Nephron progenitor cell (in vitro differentiated cells): ENCODE measurements around the gene DNAH17.

Source experiments
- DNase-seq: peaks from one replicate; pipeline ENCODE4 v3.0.0; 2021
- H3K27ac Mint-ChIP-seq: 2 replicates; pipeline ENCODE4 v1.8.0; 2021; ENCODE audit warnings: mild to moderate bottlenecking, moderate library complexity, mixed read lengths
- H3K27me3 Mint-ChIP-seq: 2 replicates; pipeline ENCODE4 v1.8.0; 2021; ENCODE audit warnings: mild to moderate bottlenecking, low read depth, mixed read lengths; ENCODE audit not compliant: poor library complexity
- H3K36me3 Mint-ChIP-seq: 2 replicates; pipeline ENCODE4 v1.8.0; 2021; ENCODE audit warnings: low read depth, mixed read lengths
- H3K4me1 Mint-ChIP-seq: 2 replicates; pipeline ENCODE4 v1.8.0; 2021; ENCODE audit warnings: mixed read lengths
- H3K4me3 Mint-ChIP-seq: 2 replicates; pipeline ENCODE4 v1.8.0; 2021; ENCODE audit warnings: mild to moderate bottlenecking, moderate library complexity, mixed read lengths
- H3K9me3 Mint-ChIP-seq: 2 replicates; pipeline ENCODE4 v1.8.0; 2021; ENCODE audit warnings: mild to moderate bottlenecking, moderate library complexity, mixed read lengths
- CTCF ChIP-seq: fragments of 200-600 bp; sonication (generic); IDR thresholded peaks from 2 replicates; pipeline ENCODE4 v1.5.0; 2021; ENCODE audit warnings: antibody characterized with exemption

DNAH17 gene

GRCh38 chr17:78573955-78574354 is 3.2 kb downstream of the DNAH17 start:
- DNase-seq, result no peak
- no peak for TF ChIP-seq CTCF
- H3K27ac Mint-ChIP-seq, result no peak overlapping the region
- H3K4me1 Mint-ChIP-seq, result peaks cover 16% of the 10 kb centered on the region
- H3K27me3 Mint-ChIP-seq, result peaks cover 8% of the 10 kb centered on the region
- H3K4me3 Mint-ChIP-seq, result no peak overlapping the region
- H3K36me3 Mint-ChIP-seq, result no peaks in the 10 kb centered on the region
- no peaks in the 10 kb centered on the region for H3K9me3 Mint-ChIP-seq

- Mint-ChIP-seq H3K9me3 (no peaks in the 10 kb centered on the region), H3K4me1 (peaks cover 30% of the 10 kb centered on the region), H3K36me3 (no peaks in the 10 kb centered on the region), H3K27me3 (peaks cover 6% of the 10 kb centered on the region), H3K27ac (no peak overlapping the region), H3K4me3 (no peak overlapping the region)
- no peak for TF ChIP-seq CTCF
- peak; percentile 30 for DNase-seq
Measured at GRCh38 chr17:78572239-78573205, 4.7 kb downstream of the DNAH17 start.

- no peak for TF ChIP-seq CTCF
- Mint-ChIP-seq H3K4me1 (peaks cover 42% of the 10 kb centered on the region), H3K27ac (no peak overlapping the region), H3K36me3 (no peaks in the 10 kb centered on the region), H3K9me3 (peaks cover 5% of the 10 kb centered on the region), H3K4me3 (no peak overlapping the region), H3K27me3 (peaks cover 12% of the 10 kb centered on the region)
- DNase-seq, result no peak
Measured at GRCh38 chr17:78571329-78571728, 5.9 kb downstream of the DNAH17 start.

- peaks cover 35% of the 10 kb centered on the region for H3K4me1 Mint-ChIP-seq
- H3K27ac Mint-ChIP-seq, result no peak overlapping the region
- no peak for DNase-seq
- H3K27me3 Mint-ChIP-seq, result peaks cover 34% of the 10 kb centered on the region
- no peak for TF ChIP-seq CTCF
- H3K36me3 Mint-ChIP-seq, result no peaks in the 10 kb centered on the region
- H3K9me3 Mint-ChIP-seq, result peaks cover 5% of the 10 kb centered on the region
- H3K4me3 Mint-ChIP-seq, result no peak overlapping the region
Measured at GRCh38 chr17:78568494-78569115, 8.6 kb downstream of the DNAH17 start.

- no peak overlapping the region for H3K27ac Mint-ChIP-seq
- peaks cover 5% of the 10 kb centered on the region for H3K9me3 Mint-ChIP-seq
- no peak for DNase-seq
- peaks cover 34% of the 10 kb centered on the region for H3K27me3 Mint-ChIP-seq
- no peaks in the 10 kb centered on the region for H3K36me3 Mint-ChIP-seq
- H3K4me1 Mint-ChIP-seq, result peaks cover 35% of the 10 kb centered on the region
- no peak overlapping the region for H3K4me3 Mint-ChIP-seq
- TF ChIP-seq CTCF, result no peak
Measured at GRCh38 chr17:78567991-78568390, 9.2 kb downstream of the DNAH17 start.
